ENCODE results near the gene IL36B. TPM values are rescaled to one million over a fixed set of nuclear protein-coding genes. Genes with fewer than 3 reads are reported as not detected.

IL36B gene
- total and polyA plus RNA-seq, 9 of the 15 experiments (the other 6 are each of a cell fraction or from before 2014, with no cell fraction given), result not detected

DNA sequence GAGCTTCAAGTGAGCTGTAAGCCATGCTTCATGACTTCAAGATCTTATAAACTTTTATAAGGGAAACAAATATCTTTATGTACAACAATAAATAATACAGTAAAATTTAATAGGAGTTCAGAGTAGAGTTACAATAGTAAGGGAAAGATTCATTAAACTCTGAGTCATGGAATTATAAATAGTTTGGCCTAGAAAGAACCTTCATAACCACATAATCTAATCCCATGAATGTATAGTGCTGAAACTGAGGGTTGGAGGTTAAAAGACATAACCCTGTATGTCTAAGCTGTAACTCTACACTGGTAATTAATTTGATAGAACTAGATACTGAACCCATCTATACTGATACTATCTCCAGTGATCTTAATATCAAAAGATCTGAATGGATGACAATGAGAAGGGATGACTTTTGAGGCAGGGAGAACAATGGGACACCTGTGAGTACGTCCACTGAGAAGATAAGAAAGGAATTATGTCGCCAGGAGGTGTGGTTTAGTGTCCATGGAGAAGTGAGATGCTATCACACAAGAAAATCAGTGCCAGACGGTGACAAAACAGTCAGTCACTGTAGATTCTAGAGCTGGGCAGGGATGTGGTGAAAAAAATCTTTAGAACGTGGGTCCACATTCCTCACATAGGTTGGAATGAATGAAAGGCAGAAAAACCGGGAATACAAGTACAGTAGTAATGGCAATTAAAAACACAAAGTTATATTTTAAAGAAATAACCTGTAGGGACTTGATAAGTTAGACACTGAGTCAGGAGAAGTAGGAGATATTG is 16.2 kb upstream of the IL36B start (continued):
- TF ChIP-seq, protein P1, sequence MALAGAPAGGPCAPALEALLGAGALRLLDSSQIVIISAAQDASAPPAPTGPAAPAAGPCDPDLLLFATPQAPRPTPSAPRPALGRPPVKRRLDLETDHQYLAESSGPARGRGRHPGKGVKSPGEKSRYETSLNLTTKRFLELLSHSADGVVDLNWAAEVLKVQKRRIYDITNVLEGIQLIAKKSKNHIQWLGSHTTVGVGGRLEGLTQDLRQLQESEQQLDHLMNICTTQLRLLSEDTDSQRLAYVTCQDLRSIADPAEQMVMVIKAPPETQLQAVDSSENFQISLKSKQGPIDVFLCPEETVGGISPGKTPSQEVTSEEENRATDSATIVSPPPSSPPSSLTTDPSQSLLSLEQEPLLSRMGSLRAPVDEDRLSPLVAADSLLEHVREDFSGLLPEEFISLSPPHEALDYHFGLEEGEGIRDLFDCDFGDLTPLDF (CRISPR knock-in tag; IDR thresholded peaks at IDR 0.05), result no peak
- TF ChIP-seq ZFX (CRISPR knock-in tag; IDR thresholded peaks at IDR 0.05) (no peak), JUND (IDR thresholded peaks at IDR 0.05; ENCODE audit: borderline replicate concordance, low read depth, low read length) (no peak), JUND (tag; IDR thresholded peaks at IDR 0.05; ENCODE audit: borderline replicate concordance, low read depth, low read length) (no peak)

GRCh38 chr2:113068249-113068648 is 15.6 kb upstream of the IL36B start:
- 0% methylated on average over 2 of the region's 2 CpGs for WGBS (ENCODE audit: insufficient coverage, low coverage, missing lambda C conversion rate)
- Histone ChIP-seq H2AFZ (ENCODE audit: low read depth, low read length) (no peak overlapping the region), H3K4me2 (ENCODE audit: insufficient read depth, low read length) (no peak overlapping the region), H3K27me3 (ENCODE audit: control insufficient read depth in 2 of 2, insufficient read depth in 2 of 2, low read length in 2 of 2) (peaks cover 0 to 24% of the 10 kb centered on the region in 2 experiments; a peak in 2 of 5 replicates), H4K20me1 (replicated peaks; ENCODE audit: control insufficient read depth, insufficient read depth, low read length) (no peaks in the 10 kb centered on the region), H3K9me3 (replicated peaks; ENCODE audit: control insufficient read depth, insufficient read depth, low read depth, low read length) (no peaks in the 10 kb centered on the region), H3K9me1 (ENCODE audit: control insufficient read depth, insufficient read depth, low read length) (no peaks in the 10 kb centered on the region), H3K27ac (ENCODE audit: extremely low read depth, low read depth, low read length) (no peak overlapping the region), H3K4me3 (no peak overlapping the region), H3K79me2 (ENCODE audit: control insufficient read depth, insufficient read depth, low read length) (no peaks in the 10 kb centered on the region), H3K9ac (ENCODE audit: insufficient read depth in 1 of 2, low read depth in 2 of 2, low read length in 2 of 2) (no peak overlapping the region), H3K4me1 (replicated peaks in 1 of 2; ENCODE audit: control insufficient read depth in 2 of 2, insufficient read depth in 2 of 2, low read length in 2 of 2) (no peaks in the 10 kb centered on the region), H3K36me3 (ENCODE audit: control insufficient read depth, insufficient read depth, low read length) (no peaks in the 10 kb centered on the region)
- no peak for DNase-seq (ENCODE audit: extremely low read depth in 1 of 4, low spot score in 3 of 4)
- POLR2A ChIA-PET, result interaction anchor here (1.0 to 1.1 kb wide), 2 partner anchors 9 to 12 kb away, joined by 3 to 5 read pairs; partner anchors contain the start of gene IL36RN
- in situ Hi-C loops (cut with MboI) (no loop called here), intact Hi-C loops (cut with micrococcal nuclease) (no loop called here)
- BruUV-seq (replicated peaks), result no TSS peak
- peak; percentile 59 for FAIRE-seq
- no peak for ATAC-seq
- CTCF ChIA-PET (ENCODE audit: low intra/inter-chr PET ratio), result no interaction called here
- TF ChIP-seq STAT5A (IDR thresholded peaks at IDR 0.05; ENCODE audit: borderline replicate concordance, low read length) (no peak), RB1 (IDR thresholded peaks at IDR 0.05; ENCODE audit: low read depth) (no peak), ZNF165 (CRISPR knock-in tag; IDR thresholded peaks at IDR 0.05; ENCODE audit: borderline replicate concordance) (no peak), HIVEP1 (CRISPR knock-in tag; IDR thresholded peaks at IDR 0.05) (no peak), TBL1XR1 (IDR thresholded peaks at IDR 0.05; ENCODE audit: low read length in 2 of 2) (no peak), PHTF2 (CRISPR knock-in tag; IDR thresholded peaks at IDR 0.05) (no peak), SRSF7 (optimal IDR thresholded peaks at IDR 0.05; ENCODE audit: low read depth, low read length) (no peak), ZNF518B (CRISPR knock-in tag; IDR thresholded peaks at IDR 0.05) (no peak)
- TF ChIP-seq, protein P2, sequence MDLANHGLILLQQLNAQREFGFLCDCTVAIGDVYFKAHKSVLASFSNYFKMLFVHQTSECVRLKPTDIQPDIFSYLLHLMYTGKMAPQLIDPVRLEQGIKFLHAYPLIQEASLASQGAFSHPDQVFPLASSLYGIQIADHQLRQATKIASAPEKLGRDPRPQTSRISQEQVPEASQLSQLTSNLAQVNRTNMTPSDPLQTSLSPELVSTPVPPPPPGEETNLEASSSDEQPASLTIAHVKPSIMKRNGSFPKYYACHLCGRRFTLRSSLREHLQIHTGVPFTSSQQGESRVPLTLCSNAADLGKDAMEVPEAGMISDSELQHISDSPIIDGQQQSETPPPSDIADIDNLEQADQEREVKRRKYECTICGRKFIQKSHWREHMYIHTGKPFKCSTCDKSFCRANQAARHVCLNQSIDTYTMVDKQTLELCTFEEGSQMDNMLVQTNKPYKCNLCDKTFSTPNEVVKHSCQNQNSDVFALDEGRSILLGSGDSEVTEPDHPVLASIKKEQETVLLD (IDR thresholded peaks at IDR 0.05), result no peak
